Measurements from ENCODE around the gene PARP11.
A peak's percentile ranks its signal among the peaks of the same experiment; 100 is the strongest.

Gene PARP11

GRCh38 chr12:3888659-3889058, 15.5 kb upstream of the PARP11 start:
- TF ChIP-seq, protein P1, sequence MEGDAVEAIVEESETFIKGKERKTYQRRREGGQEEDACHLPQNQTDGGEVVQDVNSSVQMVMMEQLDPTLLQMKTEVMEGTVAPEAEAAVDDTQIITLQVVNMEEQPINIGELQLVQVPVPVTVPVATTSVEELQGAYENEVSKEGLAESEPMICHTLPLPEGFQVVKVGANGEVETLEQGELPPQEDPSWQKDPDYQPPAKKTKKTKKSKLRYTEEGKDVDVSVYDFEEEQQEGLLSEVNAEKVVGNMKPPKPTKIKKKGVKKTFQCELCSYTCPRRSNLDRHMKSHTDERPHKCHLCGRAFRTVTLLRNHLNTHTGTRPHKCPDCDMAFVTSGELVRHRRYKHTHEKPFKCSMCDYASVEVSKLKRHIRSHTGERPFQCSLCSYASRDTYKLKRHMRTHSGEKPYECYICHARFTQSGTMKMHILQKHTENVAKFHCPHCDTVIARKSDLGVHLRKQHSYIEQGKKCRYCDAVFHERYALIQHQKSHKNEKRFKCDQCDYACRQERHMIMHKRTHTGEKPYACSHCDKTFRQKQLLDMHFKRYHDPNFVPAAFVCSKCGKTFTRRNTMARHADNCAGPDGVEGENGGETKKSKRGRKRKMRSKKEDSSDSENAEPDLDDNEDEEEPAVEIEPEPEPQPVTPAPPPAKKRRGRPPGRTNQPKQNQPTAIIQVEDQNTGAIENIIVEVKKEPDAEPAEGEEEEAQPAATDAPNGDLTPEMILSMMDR (IDR thresholded peaks at IDR 0.05; ENCODE audit: low read length), result no peak
- TF ChIP-seq EZH2 (IDR thresholded peaks at IDR 0.05; ENCODE audit: borderline replicate concordance, low read length), result no peak
- H3K9ac ChIP-seq (ENCODE audit: low read length), result no peak overlapping the region
- no peaks in the 10 kb centered on the region for H3K9me2 ChIP-seq (ENCODE audit: low read depth, low read length)
- H3K4me1 ChIP-seq (ENCODE audit: insufficient read depth, low read length, severe bottlenecking), result no peaks in the 10 kb centered on the region
- no peak overlapping the region for H2AFZ ChIP-seq (ENCODE audit: low read length)
- H3K9me3 ChIP-seq (ENCODE audit: low read length), result no peaks in the 10 kb centered on the region
- H3K4me3 ChIP-seq (ENCODE audit: low read depth, low read length, poor library complexity, severe bottlenecking), result no peak overlapping the region
- no peak overlapping the region for H3K27ac ChIP-seq (ENCODE audit: low read depth, low read length, poor library complexity, severe bottlenecking)
- H4K20me1 ChIP-seq (ENCODE audit: insufficient read depth, low read length), result no peaks in the 10 kb centered on the region
- no peaks in the 10 kb centered on the region for H3K27me3 ChIP-seq (ENCODE audit: insufficient read depth, low read length)
- no peak overlapping the region for H3K4me2 ChIP-seq (ENCODE audit: low read length)
- H3K79me2 ChIP-seq (ENCODE audit: insufficient read depth, low read length), result no peaks in the 10 kb centered on the region
- no peaks in the 10 kb centered on the region for H3K36me3 ChIP-seq (ENCODE audit: insufficient read depth, low read length)
- no peaks in the 10 kb centered on the region for H3F3A ChIP-seq (ENCODE audit: insufficient read depth, low read length)

DNA sequence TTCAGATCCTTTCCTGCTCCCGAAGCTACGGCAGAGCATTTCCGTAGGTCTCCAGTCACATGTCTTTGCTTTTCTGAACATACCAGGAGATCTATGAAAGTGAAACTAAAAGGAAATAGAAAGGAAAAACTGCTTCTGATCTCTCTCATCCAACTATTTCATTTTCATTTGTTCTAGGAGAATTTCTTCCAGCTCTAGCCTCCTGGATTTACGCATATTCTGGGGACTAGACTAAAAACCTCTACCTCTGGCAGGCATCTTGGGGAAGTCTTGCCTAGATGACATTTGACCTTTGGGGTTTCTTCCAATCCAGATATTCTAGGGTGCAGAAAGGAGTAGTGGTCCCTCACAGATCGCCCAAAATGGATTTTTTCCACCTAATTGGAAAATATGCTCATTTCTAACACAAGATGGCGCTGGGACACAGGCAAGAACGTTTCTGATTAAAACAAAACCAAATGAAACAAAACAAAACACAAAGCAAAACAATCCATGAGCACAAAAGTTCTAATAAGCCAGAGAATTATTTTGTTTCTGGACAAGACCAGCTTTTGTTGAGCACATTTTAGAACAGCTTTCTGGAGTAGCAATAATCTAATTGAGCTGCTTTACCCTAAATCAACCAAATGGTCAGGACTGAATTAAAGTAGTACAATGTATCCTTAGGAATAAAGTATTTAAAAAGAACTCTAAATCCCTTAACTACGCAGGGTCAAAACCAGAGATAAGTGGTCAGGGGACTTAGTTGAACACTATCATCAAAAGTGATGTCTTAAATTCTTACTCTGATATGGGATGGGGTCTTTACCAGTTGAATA, 12.3 kb upstream of the PARP11 start:
- Histone ChIP-seq H3K27ac (ENCODE audit: low read depth, low read length, poor library complexity, severe bottlenecking) (no peak overlapping the region), H3K36me3 (ENCODE audit: insufficient read depth, low read length) (no peaks in the 10 kb centered on the region), H3K4me3 (ENCODE audit: low read depth, low read length, poor library complexity, severe bottlenecking) (no peak overlapping the region), H3K79me2 (ENCODE audit: insufficient read depth, low read length) (no peaks in the 10 kb centered on the region), H3K4me2 (ENCODE audit: low read length) (no peak overlapping the region), H3F3A (ENCODE audit: insufficient read depth, low read length) (no peaks in the 10 kb centered on the region), H3K27me3 (ENCODE audit: insufficient read depth, low read length) (no peaks in the 10 kb centered on the region), H4K20me1 (ENCODE audit: insufficient read depth, low read length) (no peaks in the 10 kb centered on the region), H3K9ac (ENCODE audit: low read length) (no peak overlapping the region), H2AFZ (ENCODE audit: low read length) (no peak overlapping the region), H3K9me2 (ENCODE audit: low read depth, low read length) (no peaks in the 10 kb centered on the region), H3K4me1 (ENCODE audit: insufficient read depth, low read length, severe bottlenecking) (no peaks in the 10 kb centered on the region), H3K9me3 (ENCODE audit: low read length) (no peaks in the 10 kb centered on the region)
- TF ChIP-seq EZH2 (IDR thresholded peaks at IDR 0.05; ENCODE audit: borderline replicate concordance, low read length), result no peak
- TF ChIP-seq, protein P1 (IDR thresholded peaks at IDR 0.05; ENCODE audit: low read length), result peak; percentile 85

GRCh38 chr12:3884671-3885070, 11.5 kb upstream of the PARP11 start:
- Histone ChIP-seq H3K4me2 (ENCODE audit: low read length) (no peak overlapping the region), H3K9ac (ENCODE audit: low read length) (no peak overlapping the region), H3K4me3 (ENCODE audit: low read depth, low read length, poor library complexity, severe bottlenecking) (no peak overlapping the region), H3K36me3 (ENCODE audit: insufficient read depth, low read length) (no peaks in the 10 kb centered on the region), H3K9me2 (ENCODE audit: low read depth, low read length) (no peaks in the 10 kb centered on the region), H3K79me2 (ENCODE audit: insufficient read depth, low read length) (no peaks in the 10 kb centered on the region), H3K9me3 (ENCODE audit: low read length) (no peaks in the 10 kb centered on the region), H3K27me3 (ENCODE audit: insufficient read depth, low read length) (no peaks in the 10 kb centered on the region), H3K4me1 (ENCODE audit: insufficient read depth, low read length, severe bottlenecking) (no peaks in the 10 kb centered on the region), H3F3A (ENCODE audit: insufficient read depth, low read length) (no peaks in the 10 kb centered on the region), H4K20me1 (ENCODE audit: insufficient read depth, low read length) (no peaks in the 10 kb centered on the region), H3K27ac (ENCODE audit: low read depth, low read length, poor library complexity, severe bottlenecking) (no peak overlapping the region), H2AFZ (ENCODE audit: low read length) (no peak overlapping the region)
- TF ChIP-seq, protein P1 (IDR thresholded peaks at IDR 0.05; ENCODE audit: low read length), result no peak
- TF ChIP-seq EZH2 (IDR thresholded peaks at IDR 0.05; ENCODE audit: borderline replicate concordance, low read length), result no peak
